Dedifferentiated amniotic fluid mesenchymal stem cell (primary cell): ENCODE data around the gene IL17B.

Experiments used
- DNase-seq: peaks from one replicate; pipeline ENCODE4 v3.0.0-alpha.2; 2016; ENCODE audit errors: extremely low spot score

The IL17B gene

DNA sequence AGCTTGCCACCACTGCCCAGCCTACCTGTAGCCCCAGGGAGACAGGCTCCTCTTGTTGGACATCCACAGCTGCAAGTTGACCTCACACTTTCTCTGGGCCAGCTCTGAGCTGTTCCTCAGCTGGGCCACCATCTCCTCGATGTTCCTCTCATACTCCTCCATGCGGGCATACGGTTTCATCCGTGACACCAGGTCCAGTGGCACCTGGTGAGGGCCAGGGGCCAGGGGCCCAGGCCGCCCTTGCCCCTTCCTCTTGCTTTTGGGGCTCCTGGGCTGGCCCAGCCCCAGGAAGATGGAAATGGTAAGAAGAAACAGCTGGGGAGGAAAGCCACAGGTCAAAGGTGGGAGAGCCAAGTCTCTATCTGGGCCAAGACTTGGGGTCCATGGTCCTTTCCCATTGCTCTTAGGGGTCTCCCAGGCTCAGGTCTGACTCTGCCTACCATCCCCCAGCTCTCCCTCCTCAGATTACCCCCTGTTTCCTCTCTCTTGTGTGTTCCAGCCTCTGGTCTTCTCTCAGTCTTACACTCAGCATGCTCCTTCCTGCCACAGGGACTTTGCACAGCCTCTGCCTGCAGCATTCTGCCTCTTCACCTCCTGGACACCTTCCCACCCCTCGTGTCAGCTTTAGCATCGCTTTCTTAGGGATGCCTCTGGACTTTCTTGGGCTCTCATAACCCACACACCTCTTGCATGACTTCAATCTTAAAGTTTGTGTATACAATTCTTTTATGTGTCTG is 2.2 kb downstream of the IL17B start:
- DNase-seq: no peak

- no peak for DNase-seq
Measured at GRCh38 chr5:149376104-149376503, 3.0 kb downstream of the IL17B start.

- DNase-seq: no peak
Measured at GRCh38 chr5:149375434-149375833, 3.7 kb downstream of the IL17B start.

DNA sequence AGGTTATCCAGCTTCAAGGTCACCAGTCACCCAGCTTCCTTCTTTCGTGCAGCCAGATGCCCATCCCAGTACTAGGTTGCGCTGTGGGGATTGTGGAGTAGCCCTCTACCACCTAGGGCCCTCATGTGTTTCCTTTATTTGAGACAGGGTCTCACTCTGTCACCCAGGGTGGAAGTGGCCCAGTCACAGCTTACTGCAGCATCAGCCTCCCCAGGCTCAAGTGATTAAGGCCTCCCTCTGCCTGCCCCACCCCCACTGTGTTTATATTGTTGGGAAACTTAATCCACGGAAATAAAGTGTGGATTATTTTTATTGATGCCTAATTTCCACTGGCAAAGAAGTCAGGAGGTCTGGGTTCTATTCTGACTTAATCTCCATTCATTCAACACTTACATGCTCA is 4.3 kb downstream of the IL17B start:
- no peak for DNase-seq

DNA sequence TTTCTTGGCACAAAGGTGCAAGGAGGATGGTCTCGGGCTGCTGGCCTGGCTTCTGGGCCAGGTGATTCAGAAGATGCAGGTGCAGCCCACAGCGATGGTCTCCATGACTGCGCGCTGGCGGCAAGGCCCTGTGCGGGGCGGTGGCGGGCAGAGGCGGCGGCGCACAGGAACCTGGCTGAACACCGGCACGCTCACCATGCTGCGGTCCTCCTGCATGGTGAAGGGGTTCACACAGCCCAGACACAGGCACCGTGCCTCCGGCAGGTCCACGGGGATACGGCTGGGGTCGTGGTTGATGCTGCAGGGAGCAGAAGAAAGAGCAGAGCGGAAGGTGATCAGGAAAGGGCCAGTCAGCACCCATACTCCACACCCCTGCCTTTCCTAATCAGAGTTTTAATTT is 4.8 kb downstream of the IL17B start:
- no peak for DNase-seq

DNA sequence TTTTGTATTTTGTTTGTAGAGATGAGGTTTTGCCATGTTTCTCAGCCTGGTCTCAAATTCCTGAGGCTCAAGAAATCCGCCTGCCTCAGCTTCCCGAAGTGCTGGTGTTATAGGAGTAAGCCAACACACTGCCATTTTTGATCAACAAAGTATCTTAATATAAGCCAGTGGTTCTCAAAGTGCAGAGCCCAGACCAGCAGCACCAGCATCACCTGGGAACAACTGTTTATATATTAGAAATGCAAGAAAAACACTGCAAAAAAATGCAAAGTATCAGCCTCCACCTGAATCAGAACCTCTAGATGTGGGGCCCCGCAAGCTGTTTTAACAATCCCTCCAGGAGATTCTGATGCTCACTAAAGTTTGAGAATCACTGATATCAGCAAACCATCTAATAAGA is 6.2 kb downstream of the IL17B start:
- DNase-seq: no peak

- no peak for DNase-seq
Measured at GRCh38 chr5:149372076-149372795, 6.9 kb downstream of the IL17B start.

GRCh38 chr5:149371296-149371962 is 7.7 kb downstream of the IL17B start:
- peak; percentile 30 for DNase-seq

DNA sequence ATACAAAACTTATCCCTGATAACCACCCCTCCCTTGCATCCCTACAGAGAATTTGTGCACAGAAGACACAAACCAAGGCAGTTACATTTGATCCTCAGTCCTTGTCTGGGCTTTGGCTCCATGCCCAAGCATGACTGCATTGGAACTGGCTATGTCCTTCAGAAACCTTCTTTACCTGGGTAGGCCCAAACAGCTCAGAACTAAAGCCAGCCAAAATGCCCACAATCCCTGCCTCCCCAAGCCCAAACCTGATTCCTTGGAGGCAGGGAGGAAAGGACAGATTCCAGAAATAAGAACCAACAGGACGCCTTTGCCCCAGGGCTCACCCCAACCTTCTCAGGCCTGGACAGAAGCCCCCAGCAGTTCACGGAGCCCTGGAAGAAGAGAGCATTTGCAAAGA is 8.2 kb downstream of the IL17B start:
- DNase-seq: no peak

DNA sequence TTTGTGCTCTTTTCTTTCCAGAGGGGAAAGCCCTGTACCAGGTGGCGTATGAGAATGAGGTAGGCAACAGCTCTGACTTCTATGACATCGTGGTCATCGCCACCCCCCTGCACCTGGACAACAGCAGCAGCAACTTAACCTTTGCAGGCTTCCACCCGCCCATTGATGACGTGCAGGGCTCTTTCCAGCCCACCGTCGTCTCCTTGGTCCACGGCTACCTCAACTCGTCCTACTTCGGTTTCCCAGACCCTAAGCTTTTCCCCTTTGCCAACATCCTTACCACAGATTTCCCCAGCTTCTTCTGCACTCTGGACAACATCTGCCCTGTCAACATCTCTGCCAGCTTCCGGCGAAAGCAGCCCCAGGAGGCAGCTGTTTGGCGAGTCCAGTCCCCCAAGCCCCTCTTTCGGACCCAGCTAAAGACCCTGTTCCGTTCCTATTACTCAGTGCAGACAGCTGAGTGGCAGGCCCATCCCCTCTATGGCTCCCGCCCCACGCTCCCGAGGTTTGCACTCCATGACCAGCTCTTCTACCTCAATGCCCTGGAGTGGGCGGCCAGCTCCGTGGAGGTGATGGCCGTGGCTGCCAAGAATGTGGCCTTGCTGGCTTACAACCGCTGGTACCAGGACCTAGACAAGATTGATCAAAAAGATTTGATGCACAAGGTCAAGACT is 11.0 kb downstream of the IL17B start:
- no peak for DNase-seq

DNA sequence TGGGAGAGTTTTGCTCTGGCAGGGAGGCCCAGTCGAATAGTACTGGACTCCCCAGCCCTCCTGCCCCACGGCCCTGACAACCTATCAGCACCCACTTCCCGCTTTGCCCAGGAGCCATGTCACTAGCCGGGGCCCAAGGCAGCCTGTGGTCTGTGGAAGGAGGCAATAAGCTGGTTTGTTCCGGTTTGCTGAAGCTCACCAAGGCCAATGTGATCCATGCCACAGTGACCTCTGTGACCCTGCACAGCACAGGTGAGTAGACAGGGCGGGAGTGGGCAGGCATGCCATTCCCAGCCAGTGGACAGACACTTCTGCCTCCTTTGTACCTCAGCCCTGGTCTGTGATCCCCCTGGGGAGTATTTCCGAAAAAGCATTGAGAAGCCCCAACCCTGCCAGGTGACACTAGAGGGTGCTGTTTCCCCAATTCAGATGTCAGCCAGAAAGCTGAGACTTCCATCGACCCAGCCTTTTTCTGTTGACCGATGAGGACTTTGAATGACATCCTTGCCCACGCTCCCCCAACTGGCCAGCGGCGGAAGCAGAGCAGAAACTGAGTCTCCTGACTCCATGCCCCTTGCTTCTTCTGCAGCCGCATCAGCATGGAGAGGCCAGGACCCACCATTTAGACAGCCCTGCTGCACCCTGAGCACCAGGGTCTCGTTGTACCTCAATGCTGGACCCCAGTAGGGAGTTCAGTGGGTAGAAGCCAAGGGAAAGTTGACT is 11.7 kb downstream of the IL17B start:
- peak; percentile 72 for DNase-seq

DNA sequence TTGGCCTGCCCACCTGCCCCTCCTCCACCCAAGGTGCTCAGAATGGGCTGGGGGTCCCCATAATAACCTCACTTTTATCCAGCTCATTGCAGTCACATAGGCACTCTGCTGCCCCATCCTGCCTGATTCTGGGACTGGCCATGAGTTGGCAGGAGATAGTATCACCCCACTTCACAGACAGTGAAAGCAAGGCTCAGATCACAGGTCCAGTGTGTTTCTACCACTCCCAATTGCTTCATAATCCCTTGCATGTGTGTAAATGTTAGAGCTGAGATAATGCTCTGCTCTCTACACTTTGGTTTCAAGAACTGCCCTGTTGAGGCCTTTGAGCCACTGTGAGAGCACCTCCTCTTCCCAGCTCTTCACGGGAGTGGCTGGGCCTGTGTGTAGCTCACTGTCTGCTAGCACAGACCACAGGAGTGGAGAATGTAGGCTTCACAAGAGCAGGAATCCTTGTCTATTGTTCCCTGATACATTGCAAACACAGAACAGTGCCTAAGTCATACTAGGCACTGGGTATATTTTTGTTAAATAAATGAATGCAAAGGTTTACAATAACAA is 12.8 kb downstream of the IL17B start:
- no peak for DNase-seq

DNA sequence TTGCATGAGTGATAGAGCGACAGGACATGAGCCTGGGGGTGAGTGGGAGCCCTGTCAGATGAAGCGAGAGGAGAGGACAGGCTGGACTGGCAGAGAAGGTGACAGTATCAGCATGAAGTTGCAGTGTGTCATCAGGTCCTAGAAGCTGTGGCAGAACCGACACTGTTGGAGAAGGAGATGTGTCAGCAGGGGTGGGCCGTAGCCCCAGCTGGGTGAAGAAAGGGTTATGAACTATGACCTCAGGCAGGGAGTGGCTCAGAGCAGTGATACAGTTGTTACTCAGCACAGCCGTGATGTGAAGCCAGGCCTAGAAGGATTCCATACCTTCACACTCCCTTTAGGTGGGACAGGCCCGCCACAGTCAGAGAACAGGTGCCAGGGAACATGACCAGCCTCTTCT is 13.7 kb downstream of the IL17B start:
- no peak for DNase-seq

- no peak for DNase-seq
Measured at GRCh38 chr5:149364719-149365118, 14.4 kb downstream of the IL17B start.

DNA sequence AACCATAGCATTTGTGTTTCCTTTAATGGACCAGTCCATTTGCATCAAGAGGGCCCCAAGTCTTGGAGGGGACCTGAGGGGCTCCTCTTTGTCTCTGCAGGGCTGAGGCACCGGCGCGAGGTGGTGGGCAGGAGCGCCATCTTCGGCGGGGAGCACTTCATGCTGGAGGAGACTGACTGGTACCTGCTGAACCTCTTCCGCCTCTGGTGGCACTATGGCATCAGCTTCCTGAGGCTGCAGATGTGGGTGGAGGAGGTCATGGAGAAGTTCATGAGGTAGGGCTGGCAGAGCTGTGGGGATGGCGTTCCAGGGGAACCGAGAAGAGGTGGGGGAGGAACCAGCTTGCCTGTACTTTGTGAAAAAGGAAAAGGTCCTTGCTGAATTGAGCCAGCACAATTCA is 15.2 kb downstream of the IL17B start:
- no peak for DNase-seq

DNA sequence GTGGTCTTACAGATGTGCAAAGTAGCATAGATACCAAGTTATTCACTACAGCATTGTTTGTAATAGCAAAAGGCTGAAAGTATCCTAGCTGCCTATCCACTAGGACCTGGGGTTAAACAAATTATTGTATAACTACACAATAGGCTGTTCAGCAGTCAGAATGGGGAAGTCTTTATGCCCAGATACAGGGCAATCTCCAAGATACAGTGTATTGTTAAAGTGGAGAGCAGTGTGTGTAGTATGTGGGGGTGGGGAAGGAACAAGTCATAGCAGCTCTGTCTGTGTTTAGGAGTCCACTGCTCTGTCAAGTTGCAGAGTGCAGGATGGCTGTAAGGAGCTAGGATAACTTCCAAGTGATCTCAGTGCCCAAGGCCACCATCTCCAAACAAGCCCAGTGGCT is 15.7 kb downstream of the IL17B start:
- DNase-seq: no peak

DNA sequence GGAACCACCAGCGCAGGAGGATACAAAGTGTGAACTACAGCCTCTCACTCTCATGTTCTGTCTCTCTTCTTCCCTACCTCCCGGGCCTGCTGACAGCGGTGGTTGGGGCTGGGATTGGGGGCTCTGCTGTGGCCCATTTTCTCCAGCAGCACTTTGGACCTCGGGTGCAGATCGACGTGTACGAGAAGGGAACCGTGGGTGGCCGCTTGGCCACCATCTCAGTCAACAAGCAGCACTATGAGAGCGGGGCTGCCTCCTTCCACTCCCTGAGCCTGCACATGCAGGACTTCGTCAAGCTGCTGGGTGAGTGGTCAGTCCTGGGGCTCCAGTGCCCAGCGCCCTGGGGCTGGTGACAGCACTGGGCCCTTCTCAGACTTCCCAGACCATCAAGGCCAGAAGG is 16.6 kb downstream of the IL17B start:
- no peak for DNase-seq

GRCh38 chr5:149360272-149360671 is 18.8 kb downstream of the IL17B start:
- no peak for DNase-seq

DNA sequence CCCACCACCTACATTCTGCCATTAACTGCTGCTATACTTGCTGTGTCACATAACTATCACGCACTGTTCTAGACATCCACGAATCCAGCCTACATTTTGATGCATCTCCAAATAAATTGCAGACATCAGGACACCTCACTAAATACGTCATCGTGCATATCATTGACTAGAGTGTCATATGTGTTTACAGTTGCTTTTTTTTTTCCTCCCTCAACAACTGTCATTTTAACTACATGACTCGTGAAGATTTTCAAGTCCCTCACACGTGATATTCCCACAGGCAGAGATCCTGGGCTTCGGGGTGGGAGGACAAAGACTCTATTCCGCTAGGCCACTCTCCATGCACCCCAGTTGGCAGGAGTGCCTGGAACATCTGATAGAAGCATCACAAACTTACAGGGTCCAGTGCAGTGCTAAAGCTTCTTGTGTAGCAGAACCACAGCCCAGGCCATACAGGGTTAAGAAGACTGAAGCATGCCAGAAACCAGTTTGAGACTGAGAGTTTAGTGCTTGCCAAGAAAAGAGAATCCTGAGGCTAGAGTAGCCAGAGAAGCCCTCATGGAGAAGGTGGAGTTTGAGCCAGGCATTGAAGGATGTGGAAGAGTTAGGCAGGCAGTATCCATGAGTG is 20.1 kb downstream of the IL17B start:
- no peak for DNase-seq

- DNase-seq: no peak
Measured at GRCh38 chr5:149358294-149358651, 20.8 kb downstream of the IL17B start.
